HG03457 (cell line): Measurements from ENCODE around the gene PDE4A.
"Not testable (repeated sequence)": the region's sequence is repeated elsewhere in the genome, so short reads cannot be mapped to it uniquely, and the experiment has no call there.

ENCODE experiments used
- ATAC-seq: cut with Tn5 transposase; IDR thresholded peaks from one replicate; pipeline ENCODE4 v1.9.1; 2021; ENCODE audit warnings: moderate number of reproducible peaks; ENCODE audit not compliant: unreplicated experiment

Gene PDE4A

GRCh38 chr19:10403137-10404021 is 17.0 kb upstream of the PDE4A start, which contains the start of gene CDC37:
Gene CDC37, minus strand, starts transcription at chr19:10403542. Its CDS starts 63 bp downstream, at chr19:10403479.
- ATAC-seq = peak; percentile 66

DNA sequence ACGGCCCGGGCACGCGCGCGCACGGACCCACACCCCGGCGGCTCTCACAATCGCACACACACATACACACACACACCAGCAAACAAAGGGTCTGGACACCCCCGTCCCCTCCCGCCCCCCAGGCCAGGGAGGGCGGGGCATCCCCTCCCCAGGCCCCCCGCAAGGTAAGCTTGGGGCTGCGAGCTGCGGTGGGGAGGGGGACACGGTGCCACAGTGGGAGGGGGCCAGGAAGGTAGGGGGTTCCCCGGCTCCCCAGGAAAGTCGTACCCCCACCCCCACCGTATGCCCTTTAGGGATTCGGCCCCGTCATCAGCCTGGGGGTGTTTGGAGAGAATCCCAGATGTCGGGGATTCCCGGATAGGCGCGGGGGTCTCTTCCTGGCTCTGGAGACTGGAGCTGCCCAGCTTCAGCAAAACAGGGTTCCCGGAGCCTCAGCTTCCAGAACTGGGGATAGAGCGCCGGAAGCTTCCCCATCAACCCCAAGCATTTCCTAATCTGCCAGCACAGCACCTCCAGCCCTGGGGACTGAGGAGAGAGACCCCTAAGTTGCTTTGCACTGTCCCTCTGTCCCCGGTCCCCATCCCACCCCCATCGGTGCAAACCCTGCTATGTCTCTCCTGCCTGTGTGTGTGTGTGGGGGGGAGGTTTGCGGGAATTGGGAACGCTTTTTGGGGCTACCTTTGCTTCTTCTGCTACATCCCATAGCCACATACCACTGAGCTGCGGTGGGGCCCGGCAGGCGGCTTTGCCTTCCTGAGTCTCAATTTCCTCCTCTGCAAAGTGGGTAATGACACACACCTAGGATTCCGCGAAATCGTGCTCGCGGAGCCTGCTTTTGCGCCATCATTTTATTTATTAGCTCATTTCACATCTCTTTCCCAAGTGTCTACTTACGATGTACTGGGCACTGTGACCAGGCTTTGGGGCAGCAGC is 15.2 kb upstream of the PDE4A start:
- no peak for ATAC-seq

DNA sequence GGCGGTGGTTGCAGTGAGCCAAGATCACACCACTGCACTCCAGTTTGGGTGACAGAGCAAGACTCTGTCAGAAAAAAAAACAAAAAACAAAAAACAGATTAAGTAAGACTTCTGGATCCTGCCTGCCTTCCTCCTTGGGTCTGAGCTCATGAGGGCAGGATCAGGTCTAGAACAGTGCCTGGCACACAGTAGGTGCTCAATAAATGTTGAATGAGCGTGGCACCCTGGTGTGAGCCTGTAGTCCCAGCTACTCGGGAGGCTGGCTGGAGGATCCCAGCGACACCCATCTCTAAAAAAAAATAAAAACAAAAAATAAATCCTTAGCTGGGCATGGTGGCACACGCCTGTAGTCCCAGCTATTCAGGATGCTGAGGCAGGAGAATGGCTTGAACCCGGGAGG is 14.1 kb upstream of the PDE4A start:
- no peak for ATAC-seq

- no peak for ATAC-seq
Observed at GRCh38 chr19:10407096-10407495, 13.2 kb upstream of the PDE4A start.

- ATAC-seq = no peak
Observed at GRCh38 chr19:10408511-10409283, 11.6 kb upstream of the PDE4A start.

GRCh38 chr19:10411224-10411623 is 9.1 kb upstream of the PDE4A start:
- ATAC-seq = not testable (repeated sequence)

DNA sequence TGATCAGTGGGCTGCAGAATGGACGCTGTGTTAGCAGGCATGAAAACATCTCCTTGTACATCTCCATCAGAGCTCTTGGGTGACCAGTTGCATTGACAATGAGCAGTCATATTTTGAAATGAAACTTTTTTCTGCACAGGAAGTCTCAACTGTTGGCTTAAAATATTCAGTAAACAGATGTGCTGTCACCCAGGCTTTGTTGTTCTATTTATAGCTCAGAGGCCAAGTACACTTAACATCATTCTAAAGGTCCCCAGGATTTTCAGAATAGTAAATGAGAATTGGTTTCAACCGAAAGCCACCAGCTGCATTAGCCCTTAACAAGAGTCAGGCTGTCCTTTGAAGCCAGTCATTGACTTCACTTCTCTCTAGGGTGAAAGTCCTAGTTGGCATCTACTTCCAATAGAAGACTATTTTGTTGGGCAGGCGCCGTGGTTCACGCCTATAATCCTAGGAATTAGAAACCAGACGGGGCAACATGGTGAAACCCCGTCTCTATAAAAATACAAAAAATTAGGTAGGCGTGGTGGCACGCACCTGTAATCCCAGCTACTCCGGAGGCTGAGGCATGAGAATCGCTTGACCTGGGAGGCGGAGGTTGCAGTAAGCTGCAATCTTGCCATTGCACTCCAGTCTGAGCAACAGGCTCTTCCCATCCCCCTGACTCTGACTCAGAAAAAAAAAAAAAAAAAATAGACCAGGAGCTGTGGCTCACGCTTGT is 7.9 kb upstream of the PDE4A start:
- no peak for ATAC-seq

- ATAC-seq = no peak
Observed at GRCh38 chr19:10416083-10416379, 4.3 kb upstream of the PDE4A start.

DNA sequence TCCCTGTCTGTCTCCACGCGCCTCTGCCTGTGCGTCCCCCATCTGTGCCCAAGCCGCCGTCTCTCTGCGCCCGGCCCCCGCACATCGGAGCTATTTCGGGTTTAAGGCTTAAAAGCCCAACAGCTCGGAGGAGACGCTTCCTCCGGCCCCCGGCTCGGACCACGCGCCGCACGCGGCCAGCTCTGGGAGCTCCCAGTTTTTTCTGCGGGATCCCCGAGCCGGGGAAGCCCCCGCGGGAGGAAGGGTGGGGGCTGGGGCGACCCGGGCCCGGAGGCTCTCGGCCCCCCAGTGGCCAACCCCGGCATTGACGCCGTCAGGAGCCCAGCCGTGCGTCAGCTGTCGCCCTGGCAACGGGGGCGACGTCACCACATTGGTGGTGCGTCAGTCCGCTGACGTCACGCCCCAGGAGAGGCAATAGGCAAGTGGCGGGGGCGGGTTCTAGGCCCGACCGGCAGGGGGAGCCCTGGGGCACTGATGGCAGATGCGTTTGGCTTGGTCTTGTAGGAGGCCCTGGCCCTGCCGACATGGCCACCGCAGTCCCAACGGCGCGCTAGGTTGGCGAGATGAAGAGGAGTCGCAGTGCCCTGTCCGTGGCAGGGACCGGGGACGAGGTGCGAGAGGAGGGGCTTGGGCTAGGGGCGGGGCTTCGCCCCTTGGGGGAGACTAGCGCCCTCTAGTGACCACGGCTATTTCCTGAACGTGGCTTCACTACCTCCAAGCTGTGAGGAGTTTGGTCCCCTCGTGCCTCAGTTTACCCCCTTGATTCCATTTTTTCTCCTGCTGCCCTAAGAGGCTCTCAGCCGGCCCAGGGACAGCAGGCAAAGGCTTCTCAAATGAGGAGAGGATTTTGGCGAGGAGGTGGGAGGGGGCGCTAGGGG is 3.7 kb upstream of the PDE4A start:
- ATAC-seq = peak; percentile 41

- no peak for ATAC-seq
Observed at GRCh38 chr19:10417541-10418234, 2.6 kb upstream of the PDE4A start.

DNA sequence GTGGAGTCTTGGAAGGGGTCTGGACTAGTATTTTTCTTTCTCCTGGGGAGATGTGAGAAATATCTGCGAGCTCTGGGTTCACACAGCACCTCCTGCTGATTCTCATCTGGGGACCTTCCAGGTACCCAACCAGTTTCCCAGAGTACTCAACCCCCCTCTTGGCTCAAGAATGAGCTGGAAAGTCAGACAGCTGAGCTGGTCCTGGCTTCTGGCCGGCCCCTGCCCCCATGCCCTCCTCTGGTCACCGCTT is 2.2 kb upstream of the PDE4A start:
- ATAC-seq = no peak

DNA sequence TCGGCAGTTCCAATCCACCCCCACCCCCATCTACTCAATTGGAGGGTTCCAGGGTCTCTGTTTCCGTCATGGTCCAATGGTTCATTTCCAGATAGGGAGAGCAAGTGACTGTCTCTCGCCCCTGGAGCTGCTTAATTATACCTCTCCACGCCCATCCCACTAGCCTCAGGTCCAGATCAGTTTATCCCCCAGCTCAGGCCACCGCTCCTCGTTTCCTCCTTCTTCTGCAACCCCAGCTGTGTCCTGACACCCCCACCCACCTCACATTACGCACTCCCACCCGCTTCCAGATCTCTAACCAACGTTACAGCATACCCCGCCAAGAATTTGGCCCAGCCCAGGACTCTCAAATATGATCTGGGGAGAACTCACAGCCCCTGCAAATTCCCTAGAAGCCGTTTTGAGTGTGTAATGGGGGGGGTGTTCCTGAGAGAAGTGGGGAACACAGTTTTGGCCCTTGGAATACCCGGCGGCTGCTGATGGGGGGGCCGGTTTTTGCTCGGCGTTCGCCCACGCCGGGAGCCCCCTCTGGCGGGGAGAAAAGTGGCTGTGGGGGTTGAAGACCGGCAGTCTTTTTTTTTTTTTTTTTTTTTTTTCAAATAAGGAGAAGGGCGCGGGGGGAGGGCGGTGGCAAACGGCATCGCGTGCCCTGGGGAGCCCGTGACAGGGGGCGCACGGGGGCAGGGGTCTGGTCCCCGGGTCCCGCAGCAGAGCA is 1.7 kb upstream of the PDE4A start:
- no peak for ATAC-seq

DNA sequence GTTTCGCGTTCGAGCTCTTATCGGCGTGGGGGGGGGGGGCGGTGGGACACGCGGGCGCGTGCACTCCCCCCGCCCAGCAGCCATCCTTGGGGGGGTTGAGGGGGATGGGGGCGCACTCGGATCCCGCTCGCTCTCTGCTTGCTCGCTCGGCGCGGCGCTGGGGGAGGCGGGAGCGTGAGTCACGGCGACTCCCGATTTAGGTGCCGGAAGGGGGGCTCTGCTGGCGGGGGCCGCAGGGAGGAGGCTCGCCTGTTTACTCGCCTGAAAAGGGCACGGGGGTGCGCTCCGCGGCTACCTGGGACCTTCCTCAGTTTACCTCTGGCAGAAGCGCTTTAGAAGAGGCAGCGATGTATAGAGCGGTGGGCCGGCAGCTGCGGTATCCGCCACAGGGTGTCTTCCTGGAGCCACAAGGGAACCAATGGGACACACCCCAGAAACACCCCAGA is 1.1 kb upstream of the PDE4A start:
- ATAC-seq = no peak

DNA sequence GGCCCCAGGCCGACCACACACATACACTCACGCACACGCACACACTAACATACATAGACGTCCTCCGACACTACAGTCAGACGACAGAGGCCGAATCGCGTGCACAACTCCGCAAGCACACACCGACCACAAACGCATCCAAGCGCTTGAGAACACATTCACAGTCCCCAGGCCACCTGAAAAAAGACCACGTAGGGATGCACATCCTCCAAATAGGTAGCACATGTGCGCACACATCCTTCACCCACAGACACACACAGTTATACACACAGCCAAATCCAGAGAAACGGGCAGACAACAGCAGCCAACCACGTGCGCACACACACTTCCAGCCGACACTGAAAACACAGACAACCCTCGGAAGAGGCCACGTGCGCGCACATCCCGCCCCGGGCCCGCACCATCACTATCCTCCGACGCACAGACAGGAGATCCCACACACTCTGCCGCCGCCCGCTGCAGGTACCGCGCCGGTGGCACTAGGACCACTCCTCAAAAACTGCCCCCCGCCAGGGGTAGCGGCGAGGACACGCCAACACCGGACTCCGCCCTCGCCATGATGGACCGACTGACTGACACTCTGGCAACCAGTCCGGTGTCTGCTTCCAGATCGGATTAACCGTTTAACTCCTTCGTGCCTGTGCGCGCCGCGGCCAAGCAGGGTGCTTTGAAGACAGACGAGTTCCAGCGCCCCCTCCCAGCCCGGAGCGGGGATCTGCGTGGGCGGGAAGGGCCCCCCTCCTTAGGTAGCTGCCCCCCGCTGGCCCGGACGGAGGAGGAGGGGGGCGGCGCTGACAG is 493 bp upstream of the PDE4A start:
- ATAC-seq = no peak

DNA sequence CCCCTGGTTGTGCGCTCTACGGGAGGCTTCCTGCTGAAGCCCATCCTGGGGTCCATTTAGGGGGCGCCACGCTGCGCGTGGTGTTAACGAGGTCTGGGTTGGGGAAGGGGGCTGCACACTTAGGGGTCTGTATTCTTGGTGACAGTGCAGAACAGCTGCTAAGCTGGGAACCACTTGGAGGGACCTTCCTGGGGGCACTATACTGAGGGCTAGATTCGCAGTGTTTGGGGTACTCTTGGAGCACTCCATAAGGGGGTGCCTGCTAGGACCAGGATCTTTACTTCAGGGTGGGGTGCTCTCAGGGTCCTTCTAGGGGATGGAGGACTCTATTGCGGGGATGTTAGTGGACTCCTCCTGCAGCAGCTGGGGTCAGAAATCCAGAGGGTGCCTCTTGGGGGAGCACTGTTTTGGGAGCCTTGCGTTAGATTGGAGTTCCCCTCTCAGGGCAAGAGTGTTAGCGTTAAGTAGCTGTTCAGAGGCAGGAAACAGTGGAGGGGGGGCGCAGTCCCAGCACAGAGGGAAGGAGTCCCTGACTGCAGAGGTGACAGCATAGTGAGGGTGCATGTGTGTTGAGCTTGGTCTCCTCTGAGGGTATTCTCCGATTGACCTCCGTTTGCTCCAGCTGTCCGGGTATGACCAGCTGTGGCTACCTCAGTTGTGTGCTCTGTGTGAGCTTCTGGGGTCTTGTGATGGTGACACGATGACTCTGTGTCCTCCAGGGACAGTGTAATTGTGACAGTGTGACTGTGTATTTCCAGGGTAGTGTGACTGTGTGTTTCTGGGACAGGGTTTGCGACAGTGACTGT is 1.1 kb downstream of the PDE4A start:
- ATAC-seq = no peak

DNA sequence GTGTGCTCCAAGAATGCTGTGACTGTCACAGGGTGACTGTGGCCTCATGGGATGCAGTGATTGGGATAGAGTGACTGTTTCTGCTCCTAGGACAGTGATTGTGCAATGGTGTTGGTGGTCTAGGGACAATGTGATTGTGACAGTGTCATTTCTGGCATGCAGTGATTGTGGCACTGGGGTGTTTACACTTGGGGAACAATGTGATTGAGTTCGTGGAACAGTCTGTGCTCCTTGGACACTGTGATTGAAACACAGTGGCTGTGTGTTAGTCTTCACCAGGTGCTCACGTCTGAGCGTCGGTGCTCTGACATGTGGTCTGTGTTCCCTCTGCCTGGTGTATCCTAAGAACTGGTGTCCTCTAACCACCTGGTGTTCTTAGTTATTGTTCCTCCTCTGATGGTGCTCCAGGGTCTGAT is 1.7 kb downstream of the PDE4A start:
- ATAC-seq = no peak

DNA sequence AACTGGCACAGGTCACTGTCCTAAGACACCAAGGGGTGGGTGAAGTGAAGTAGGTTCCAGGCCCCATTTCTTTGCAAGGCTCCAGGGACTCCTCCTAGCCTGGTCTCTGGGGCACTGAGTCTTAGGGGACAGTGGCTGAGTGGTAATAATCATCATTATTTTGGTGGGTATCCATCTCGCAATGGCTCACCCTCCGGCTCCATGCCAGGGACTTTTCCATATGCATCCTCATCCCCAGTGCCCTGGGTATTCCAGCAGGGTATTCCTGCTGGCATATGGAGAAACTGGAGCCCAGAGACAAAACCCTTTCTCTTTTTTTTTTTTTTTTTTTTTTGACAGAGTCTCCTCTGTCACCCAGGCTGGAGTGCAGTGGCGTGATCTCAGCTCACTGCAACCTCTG is 2.5 kb downstream of the PDE4A start:
- ATAC-seq = no peak
